Hematopoietic multipotent progenitor cell treated with erythropoietin and hydrocortisone succinate and interleukin-3 and kit ligand, for 8 days (in vitro differentiated cells): ENCODE measurements around the gene FARSA.

Experiments used
- DNase-seq: peaks from one replicate; pipeline ENCODE4 v3.0.0-alpha.2; 2015

FARSA gene

GRCh38 chr19:12888006-12888603, 45.4 kb downstream of the FARSA start:
- peak; percentile 56 for DNase-seq

DNA sequence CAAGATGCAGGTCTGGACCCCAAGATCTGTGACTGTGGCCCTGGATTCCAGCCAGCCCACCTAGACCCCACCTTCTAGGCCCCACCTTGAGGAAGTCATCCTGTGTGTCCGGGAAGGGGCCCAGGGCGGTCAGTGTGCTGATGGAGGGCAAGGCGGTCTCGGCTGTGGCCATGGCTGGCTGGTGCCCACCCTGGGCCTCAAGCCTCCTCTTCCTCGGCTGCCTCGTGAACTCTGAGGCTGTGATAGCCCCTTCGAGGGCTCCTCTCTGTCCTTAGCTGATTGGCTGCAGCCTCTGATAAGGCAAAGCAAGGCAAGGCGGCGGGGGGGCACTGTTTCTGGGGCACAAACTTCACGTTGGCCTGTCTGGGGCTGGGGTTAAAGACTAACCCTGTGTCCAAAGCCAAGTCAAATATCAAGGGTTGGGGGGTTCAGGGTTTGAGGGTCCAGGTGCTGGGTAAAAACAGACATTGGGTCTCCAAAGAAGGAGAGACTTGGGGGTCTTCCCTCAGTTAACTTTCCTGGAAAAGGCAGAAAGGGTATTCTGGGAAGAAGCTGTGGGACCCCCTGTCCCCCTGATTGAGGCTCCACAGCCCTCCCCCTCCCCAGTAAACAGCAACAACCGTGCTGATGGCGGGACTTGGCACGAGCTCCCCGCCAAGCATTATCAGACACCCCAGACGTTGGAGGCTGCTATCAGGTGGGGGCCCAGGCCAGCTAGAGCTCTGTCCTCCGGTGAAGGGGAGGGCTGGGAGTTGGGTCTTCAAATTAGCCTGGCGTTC, 46.4 kb downstream of the FARSA start, which contains the start of gene KLF1:
Gene KLF1, minus strand, starts transcription at position 233 of the 779 bp plus-strand sequence. Its CDS starts 61 bp downstream, at position 172.
- DNase-seq, result peak; percentile 95

DNA sequence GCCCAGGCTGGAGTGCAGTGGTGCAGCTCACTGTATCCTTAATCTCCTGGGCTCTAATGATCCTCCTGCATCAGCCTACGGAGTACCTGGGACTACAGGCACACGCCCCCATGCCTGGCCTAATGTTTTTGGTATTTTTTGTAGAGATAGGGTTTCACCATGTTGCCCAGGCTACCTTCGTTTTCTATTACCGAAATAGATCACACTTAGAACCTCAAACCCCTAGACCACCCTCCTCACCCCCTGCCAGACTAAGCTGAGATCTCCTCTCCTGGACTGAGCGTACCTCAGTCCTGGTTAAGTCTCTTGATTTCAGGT, 46.9 kb downstream of the FARSA start:
- DNase-seq, result no peak

- DNase-seq, result peak; percentile 92
Observed at GRCh38 chr19:12885749-12886650, 47.5 kb downstream of the FARSA start.

DNA sequence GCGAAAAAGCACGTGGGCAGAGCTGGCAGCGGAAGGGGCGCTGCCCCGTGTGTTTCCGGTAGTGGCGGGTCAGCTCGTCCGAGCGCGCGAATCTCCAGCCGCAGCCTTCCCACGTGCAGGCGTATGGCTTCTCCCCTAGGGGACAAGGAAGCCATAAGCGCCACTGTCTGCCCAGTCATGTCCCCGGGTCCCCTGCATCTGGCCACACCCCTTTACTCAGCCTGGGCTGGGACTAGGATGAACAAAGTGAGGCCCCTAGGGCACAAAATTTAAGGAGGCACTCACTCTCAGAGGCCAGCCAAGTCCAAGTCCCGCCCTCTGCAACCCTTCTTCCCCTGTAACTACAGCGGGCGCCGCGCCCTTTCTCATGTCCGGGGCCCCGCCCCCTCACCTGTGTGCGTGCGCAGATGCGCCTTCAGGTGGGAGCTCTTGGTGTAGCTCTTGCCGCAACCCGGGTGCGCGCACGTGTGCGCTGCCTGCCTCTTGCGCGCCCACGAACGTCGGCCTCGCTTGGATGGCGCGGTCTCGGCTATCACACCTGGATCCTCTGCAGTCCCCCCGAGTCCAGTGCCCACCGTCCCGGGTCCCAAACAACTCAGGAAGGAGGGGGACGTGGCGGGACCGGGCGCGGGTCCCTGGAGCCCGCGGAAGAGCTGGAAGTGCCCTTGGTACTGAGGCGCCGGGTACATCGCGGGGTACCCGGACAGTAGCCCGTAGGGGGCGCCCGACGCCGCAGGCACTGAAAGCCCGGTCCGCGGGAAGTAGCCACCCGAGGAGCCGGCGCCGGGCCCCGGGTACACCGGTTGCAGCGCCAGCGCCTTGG, 48.4 kb downstream of the FARSA start:
- DNase-seq, result peak; percentile 96

GRCh38 chr19:12884627-12884925, 48.9 kb downstream of the FARSA start:
- DNase-seq, result no peak

DNA sequence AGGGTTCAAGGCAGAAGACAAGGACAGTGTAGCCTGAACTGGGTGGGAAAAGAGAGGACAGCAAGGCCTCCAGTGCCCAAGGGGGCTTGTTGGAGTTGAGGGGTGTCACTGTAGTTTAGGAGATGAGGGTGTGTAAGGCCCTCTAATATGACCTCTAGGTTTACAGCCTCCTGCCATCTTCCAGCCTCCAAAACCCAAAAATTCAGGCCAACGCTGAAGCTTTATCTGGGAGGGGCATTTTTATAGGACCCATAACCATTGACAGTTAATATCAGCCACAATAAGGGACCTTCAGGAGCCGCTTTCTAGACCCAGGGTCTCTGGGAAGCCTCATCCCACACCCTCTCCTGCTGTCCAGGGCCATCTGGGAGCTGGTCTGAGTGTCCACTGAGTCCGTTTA, 49.3 kb downstream of the FARSA start:
- peak; percentile 34 for DNase-seq

DNA sequence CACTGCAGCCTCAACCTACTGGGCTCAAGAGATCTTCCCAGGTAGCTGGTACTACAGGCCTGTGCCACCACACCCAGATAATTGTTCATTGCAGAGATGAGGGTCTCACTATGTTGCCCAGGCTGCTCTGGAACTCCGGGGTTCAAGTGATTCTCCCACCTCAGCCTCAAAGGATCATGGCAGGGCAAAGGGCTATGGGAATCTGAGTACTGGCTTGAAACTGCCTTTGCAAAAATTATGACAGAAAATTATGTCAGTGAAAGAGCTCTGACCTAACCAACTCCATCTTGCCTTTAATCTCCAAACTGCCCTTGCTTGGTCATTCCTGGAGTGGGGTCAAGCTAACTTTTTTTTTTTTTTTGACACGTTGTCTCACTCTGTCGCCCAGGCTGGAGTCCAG, 50.9 kb downstream of the FARSA start:
- DNase-seq, result no peak

GRCh38 chr19:12881172-12881808, 52.2 kb downstream of the FARSA start, which contains the start of gene DNASE2:
Gene DNASE2 (minus strand): TSS chr19:12881449. CDS start chr19:12881375, 74 bp downstream.
- DNase-seq, result peak; percentile 97

GRCh38 chr19:12880551-12881171, 52.9 kb downstream of the FARSA start:
- peak; percentile 35 for DNase-seq

DNA sequence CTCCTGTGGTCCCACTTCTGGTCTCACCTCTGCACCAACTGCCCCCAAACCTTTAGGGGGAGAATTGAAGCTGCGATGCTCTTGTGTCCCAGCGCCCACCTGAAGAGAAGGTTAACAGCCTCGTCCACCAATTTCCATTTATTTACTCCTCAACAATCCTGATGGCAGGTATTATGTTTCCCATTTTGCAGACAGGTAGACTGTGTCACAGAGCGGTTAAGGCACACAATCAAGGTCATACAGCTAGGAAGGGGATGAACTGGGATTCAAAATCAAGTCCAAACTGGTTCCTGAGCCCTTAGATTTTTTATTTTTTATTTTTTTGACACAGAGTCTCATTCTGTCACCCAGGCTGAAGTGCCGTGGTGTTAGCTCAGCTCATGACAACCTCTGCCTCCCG, 58.4 kb downstream of the FARSA start:
- DNase-seq, result no peak

DNA sequence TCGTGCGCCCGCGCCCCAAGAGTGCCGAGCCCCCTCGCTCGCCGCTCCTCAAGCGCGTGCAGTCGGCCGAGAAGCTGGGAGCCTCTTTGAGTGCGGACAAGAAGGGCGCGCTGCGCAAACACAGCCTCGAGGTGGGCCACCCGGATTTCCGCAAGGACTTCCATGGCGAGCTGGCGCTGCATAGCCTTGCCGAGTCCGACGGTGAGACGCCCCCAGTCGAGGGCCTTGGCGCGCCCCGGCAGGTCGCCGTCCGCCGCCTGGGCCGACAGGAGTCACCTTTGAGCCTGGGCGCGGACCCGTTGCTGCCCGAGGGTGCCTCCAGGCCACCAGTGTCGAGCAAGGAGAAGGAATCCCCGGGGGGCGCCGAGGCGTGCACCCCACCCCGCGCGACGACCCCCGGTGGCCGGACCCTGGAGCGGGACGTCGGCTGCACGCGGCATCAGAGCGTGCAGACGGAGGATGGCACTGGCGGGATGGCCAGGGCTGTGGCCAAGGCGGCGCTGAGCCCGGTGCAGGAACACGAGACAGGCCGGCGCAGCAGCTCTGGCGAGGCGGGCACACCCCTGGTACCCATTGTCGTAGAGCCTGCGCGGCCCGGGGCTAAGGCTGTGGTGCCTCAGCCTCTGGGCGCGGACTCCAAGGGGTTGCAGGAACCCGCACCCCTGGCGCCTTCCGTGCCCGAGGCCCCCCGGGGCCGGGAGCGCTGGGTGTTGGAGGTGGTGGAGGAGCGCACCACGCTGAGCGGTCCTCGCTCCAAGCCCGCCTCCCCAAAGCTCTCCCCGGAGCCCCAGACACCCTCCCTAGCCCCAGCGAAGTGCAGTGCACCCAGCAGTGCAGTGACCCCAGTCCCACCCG, 59.4 kb downstream of the FARSA start:
- no peak for DNase-seq

- peak; percentile 81 for DNase-seq
Observed at GRCh38 chr19:12872941-12873890, 60.3 kb downstream of the FARSA start.
